Amniotic epithelial cell (primary cell): ENCODE results near the gene GNGT2.

Experiments used
- DNase-seq: peaks from one replicate; pipeline ENCODE4 v3.0.0-alpha.2; 2010; ENCODE audit warnings: low read depth

The GNGT2 gene

DNA sequence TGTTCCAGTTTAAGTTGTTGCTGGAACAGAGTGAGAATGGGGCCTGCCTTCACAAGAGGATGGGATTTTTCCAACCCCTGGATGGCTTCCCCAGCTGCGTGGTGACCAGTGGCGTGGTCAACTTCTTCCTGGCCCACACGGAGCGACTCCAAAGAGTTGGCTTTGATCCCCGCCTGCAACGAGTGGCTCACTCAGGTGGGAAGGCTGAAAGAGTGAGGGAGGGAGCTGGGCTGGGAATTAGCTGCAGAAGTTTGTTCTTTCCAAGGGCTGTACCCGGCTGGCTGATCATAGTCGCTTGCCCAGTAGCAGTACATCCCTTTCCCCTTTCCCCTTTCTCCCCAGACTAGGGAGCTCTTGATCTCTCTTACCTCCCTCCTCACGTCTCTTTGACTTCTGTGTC, 41.7 kb downstream of the GNGT2 start:
- no peak for DNase-seq

DNA sequence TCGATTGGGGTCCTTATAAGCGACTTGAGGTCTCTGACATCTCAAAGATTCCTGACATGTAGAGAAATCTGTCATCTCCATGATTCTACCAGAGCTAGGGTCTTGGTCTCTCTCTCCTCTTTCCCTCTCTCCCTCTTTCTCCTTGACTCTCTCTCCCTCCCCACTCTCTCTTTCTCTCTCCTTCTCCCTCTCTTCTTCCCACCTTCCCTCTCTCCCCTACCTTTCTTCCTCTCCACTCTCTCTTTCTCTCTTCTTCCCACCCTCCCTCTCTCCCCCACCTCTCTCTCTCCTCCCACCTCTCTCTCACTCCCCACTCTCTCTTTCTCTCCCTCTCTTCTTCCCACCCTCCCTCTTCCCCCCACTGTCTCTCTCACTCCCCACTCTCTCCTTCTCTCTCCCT, 45.2 kb downstream of the GNGT2 start:
- no peak for DNase-seq

DNA sequence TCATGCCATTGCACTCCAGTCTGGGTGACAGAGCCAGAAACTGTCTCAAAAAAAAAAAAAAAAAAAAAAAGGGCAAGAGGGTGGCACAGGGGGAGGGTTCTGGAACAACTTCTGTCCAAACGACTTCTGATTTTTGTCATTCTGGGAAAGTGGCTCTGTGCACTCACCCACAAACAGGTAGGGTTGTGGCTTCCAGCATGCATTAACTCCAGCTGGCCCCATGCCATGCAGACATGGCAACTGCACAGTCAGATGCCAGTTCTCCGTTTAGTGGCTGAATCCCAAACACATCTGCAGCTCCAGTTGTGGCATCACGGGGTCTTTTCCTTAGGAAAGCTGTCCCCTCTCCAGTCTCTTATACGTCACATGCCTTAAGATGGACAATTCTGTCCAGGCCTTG, 47.5 kb downstream of the GNGT2 start:
- no peak for DNase-seq

DNA sequence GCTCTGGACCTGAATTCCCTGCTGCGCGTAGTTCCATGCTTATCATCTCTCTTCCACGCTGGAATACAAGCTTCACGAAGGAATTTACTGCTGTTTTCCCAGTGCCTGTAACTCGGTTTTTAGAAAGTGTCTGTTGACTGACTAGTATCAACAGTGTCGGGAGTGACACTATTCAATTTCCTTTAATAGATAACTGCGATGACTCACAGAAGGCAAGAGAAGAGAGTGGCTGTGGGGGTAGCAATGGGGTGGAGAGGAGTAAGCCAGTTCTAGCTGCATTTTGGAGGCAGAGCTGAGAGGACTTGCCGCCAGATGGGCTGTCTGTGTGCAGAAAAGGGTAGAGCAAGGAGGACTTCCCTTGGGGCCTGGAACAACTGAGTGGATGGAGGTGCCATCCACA, 52.6 kb downstream of the GNGT2 start:
- DNase-seq = no peak

DNA sequence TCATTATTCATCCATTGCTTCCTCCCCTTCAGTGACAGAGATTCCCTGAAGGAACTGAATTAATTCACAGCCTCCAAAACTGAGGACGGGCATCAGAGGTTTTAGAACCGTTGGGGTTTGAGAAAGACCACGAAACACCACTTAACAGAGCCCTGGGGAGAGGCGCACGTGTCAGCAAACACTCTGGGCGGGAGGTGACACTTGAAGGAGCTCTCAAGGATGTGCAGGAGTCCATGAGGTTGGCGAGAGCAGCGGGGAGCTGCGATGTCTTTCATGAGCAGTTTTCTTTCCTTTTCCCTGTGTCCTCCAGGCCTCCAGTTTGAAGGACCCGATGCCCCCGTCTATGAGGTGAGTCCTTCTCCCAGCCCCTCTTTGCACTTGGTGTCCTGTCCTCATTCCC, 54.1 kb downstream of the GNGT2 start:
- no peak for DNase-seq
